Colon (tissue), 2 donors: ENCODE data around the gene SART3.
"Not testable (repeated sequence)": the region's sequence is repeated elsewhere in the genome, so short reads cannot be mapped to it uniquely, and the experiment has no call there.

Source experiments
- FAIRE-seq: peaks from 2 replicates; lab custom pipeline; 2012; peaks lifted over from hg19 to GRCh38; lab: Jason Lieb, UNC
- donor health status: control.
- donor health status: control.

SART3 gene

DNA sequence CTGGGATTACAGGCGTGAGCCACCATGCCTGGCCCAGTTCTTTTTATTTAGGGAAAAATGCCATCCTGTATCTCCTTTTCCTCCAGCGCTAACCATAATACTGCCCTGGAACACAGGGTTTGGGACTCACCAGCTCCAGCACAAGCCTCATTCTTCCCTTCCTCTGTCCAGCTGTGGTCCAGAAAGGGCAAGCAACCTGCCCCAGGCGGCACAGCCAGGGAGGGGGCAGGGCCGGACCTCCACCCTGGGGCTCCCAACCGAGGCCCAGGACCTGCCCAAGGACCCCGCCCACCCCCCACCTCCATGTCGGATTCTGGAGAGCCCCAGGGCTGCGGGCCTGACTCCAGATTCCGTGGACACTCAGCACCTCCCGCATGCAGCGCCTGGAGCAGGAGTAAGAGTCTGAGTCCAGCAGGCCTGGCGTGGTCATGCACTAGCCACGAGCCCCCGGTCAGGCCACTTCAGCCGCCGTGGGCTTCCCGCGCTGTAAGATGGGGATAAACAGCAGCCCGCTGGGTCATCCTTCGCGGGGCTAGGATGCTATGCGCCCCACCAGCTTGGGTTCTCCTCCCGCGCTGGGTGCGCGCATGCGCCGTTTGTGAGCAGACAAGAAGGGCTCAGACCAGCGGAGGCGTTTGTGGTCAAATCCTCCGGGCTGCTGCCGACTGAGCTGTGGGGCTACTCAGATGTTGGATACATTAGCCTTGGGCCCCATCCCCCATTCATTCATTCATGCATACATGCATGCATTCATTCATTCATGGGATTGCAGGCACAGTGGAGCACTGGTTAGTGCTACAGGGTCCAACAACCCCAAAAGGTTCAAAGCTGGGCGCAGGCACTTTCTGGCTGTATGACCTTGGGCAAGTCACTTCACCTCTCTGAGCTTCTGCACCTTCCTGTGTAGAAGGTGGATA, 20.6 kb upstream of the SART3 start:
- FAIRE-seq, result no peak

DNA sequence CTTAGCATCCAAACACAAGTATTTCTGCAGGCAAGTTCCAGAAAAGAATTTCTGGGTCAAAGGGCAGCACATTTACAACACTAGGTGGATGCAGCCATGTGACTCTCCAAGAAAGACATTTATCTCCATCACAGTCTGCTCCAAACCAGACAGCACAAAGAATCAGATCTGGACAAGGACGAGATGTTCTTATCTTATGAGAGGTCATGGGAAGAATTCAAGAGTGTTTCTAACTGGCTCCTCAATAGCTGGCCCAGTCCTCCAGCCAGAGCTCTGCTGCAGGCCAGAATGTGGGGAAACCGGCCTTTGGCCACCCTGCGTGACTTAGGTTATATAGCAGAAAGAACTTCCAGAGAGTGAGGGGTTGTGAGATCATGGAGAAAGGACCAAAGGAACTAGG, 19.6 kb upstream of the SART3 start:
- no peak for FAIRE-seq

DNA sequence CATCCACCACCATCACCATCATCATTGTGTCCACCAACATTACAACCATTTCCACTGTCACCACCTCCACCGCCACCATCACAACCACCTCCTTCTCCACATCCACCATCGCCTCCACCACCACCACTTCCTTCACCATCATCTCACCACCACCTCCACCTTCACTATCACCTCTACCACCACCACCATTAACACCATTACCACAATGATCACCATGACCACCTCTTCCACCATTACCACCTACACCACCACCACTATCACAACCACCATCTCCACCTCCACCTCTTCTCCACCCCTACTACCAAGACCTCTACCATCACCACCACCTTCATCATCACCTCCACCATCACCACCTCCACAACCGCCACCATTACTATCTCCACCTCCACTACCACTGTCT, 17.8 kb upstream of the SART3 start:
- no peak for FAIRE-seq

DNA sequence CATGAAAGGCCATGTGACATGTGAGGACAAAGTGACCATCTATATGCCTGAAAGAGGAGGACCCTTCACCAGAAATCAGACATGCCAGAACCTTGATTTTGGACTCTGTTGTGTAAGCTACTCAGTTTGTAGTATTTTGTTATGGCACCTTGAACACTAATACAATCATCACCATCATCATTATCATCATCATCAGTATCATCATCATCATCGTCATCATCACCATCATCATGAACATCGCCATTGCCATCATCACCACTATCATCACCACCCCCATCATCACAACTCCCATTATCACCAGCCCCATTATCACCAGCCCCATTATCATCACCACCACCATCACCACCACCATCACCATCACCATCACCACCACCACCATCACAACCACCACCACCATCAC, 17.3 kb upstream of the SART3 start:
- no peak for FAIRE-seq

DNA sequence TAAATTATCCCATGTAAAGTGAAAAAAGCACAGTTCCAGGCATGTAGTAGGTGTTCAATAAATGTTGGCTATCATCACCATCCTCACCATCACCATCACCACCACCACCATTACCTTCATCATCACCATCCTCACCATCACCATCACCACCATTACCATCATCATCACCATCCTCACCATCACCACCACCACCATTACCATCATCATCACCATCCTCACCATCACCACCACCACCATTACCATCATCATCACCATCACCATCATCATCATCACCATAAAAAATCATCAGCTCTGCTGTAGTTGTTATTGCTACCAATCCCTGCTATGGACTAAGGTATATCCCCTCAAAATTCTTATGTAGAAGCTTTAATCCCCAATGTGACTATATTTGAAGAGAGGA, 16.5 kb upstream of the SART3 start:
- no peak for FAIRE-seq

DNA sequence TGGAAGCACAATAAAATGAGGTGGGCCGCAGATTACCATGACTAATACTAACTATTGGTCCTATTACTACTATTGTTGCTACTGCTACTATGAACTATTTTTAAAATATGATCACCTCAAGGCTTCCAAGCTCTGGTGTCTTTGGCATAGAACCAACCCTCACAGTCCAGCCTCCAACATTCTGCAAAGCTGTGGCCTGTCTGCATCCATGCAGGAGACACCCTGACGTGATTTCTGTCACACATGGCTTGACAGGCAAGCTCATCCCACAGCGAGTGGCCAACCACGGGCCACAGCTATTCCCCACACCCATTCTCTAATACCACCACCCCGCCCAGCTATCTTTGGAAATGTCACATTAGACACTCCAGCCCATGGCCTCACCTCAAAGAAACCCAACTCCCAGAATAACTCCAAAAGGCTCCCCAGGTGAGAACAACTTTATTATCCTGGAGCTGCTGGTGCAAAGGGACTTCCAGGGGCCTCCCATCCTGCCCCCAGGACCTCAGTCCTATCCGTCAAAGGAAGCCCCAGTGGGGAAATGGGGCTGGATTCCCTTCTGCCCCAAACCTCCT, 15.8 kb upstream of the SART3 start:
- no peak for FAIRE-seq

DNA sequence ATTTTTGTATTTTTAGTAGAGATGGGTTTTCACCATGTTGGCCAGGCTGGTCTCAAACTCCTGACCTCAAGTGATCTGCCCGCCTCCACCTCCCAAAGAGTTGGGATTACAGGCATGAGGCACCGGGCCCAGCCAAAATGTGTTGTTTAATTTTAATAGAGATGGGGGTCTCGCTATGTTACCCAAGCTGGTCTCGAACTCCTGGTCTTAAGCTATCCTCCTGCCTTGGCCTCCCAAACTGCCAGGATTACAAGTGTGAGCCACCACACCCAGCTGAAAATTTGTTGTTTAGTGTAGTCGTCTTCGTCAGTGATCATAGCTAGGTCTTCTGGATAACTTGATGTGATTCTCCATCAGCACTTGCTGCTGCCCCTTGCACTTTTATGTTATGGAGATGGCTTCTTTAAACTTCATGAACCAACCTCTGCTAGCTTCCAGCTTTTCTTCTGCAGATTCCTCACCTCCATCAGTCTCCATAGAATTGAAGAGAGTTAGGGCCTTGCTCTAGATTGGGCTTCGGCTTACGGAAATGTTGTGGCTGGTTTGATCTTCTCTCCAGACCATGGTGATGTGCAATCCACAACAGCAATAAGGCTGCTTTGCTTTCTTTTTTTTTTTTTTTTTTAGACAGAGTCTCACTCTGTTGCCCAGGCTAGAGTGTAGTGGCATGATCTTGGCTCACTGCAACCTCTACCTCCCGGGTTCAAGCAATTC, 14.4 kb upstream of the SART3 start:
- FAIRE-seq, result no peak

DNA sequence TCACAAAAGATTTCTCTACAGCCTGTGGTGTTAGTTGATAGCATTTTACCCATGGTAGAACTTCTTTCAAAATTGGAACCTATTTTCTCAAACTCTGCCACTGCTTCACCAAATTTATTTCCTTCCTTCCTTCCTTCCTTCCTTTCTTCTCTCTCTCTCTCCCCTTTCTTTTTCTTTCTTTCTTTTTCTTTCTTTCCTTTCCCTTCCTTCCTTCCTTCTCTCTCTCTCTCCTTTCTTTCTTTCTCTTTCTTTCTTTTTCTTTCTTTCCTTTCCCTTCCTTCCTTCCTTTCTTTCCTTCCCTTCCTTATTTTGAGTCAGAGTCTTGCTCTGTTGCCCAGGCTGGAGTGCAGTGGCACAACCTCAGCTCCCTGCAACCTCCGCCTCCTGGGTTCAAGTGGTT, 13.3 kb upstream of the SART3 start:
- FAIRE-seq, result not testable (repeated sequence)

DNA sequence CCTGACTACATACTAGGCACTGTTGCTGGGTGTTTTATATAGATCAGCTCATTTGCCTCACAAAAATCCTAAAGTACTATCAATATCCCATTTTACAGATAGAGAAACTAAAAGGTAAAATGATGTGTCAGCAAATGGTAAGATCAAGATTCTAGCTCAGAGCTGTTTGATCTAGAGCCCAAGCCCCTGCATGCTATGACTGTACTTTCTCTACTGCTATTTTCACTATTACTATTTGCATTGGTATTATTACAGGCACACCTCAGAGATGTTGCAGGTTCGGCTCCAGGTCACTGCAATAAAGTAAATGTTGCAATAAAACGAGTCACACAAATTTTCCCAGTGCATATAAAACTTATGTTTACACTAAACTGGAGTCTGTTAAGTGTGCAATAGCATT, 12.3 kb upstream of the SART3 start:
- FAIRE-seq, result no peak

DNA sequence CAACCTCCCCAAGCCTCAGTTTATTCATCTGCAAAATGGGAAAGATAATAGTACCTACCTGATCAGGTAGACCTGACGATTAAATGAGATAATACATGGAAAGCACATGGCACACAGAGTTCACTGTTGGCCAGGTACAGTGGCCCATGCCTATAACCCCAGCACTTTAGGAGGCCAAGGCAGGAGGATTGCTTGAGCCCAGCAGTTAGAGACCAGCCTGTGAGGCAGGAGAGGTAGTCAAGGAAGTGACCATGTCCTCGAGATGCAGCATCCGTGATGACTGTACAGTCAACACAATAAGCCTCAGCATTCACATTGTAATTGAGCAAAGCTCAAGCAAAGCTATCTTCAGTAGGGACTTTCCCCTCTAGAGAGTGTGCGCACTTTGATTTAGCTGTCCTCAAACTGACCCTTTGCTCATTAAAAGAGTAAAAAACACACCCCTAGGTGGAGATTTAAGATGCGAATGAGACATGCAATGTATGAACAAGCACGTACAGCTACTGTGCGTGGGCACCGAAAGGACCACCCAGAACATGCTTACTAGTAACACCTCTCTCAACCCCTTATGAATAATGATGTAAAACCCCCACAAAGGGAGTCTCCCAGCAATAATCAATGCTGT, 11.3 kb upstream of the SART3 start:
- FAIRE-seq, result no peak

DNA sequence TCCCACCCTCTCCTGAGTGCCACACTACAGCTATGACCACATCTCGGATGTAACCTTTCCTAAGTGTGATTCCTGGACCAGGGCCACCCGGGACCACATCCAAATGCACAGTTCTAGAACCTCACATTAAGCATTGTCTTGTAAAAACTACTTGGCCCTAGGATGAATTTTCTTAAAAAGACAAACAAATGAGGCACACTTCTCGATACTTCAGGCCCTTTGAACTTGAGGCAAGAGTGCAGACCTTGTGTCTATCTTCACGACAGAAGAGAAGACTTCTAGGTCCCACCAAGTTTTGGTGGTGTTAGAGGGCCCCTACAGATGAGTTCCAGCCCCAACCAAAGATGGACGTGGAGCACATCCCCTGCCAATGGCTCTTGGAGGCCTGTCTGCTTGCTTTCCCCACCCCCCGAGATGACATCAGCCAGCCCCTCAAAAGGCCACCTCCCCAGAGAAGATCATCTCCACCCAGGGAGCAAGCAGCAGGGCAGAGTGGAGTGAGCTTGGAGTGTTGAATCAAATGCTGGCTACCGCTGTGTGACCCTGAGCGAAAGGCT, 10.7 kb upstream of the SART3 start:
- FAIRE-seq, result no peak

DNA sequence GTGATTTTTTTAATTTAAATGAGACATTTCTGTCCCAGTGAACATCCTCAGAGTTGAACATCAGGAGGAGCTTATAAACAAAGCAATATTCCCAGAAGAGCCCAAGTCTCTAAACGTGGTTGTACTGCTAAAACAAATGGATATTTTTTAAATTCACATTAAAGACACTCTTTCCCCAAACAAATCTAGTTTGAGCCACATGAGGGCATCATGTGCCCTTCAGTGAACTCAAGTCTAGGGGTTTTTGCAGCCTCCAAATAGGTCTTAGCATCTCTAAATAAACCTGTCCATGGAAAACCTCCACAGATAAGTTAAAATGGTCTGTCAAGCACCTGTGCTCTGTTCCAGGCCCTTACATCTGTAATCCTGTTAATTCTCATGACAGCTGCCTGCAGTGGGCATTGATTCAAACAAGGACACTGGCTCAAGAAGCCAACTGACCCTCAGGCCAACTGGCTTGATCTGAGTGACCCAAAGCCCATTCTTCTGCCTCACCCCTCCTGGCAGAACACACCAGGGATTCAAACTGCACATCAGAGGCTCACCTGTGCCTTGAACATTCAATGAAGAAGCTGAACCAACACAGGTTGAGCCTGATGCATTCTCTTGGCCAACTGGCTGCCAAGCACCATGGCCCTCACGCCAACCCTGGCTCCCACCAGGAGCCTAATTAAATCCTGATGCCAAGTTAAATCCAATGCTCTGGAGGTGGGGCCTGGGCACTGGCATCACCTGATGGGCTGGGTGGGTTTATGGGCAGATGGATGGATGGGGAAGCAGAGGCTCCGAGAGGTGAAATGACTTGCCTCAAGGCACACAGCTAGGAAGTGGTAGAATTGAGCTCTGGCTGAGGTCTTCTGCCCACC, 10.0 kb upstream of the SART3 start:
- no peak for FAIRE-seq

DNA sequence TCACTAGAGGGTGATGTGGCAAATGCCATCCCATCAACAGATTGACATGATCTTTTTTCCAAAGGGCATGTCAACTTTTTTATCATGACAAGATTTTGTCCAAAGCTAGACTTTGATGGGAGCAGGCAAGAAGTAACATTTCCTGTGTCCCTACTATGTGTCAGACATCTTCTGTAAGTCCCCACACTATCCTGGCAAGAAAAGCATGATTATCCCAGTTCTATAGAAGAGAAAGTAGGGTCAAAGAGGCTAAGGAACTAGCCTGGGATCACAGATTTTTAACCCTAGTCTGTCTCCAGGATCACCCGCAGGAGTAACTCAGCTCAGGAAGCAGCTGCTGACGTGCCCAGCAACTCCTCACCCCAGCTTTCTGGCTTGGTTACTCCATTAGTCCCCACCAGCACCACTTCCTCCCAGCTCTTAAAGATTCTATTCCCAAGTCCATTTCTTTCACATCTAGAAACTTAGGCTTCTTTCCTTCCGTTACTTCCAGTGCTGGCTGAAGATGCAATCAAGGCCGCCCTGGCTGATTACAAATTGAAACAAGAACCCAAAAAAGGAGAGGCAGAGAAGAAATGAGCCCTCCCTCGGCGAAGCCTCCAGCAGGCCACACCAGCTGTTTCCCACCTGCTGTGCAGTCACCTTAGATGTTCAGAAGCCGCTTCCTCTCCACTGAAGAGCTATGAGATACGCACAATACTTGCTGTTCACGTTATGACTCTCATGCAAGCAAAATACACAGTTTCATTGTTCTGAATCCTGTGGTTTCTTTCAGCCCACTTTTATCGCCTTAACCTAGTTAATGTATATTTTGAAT, 7.6 kb upstream of the SART3 start:
- no peak for FAIRE-seq

DNA sequence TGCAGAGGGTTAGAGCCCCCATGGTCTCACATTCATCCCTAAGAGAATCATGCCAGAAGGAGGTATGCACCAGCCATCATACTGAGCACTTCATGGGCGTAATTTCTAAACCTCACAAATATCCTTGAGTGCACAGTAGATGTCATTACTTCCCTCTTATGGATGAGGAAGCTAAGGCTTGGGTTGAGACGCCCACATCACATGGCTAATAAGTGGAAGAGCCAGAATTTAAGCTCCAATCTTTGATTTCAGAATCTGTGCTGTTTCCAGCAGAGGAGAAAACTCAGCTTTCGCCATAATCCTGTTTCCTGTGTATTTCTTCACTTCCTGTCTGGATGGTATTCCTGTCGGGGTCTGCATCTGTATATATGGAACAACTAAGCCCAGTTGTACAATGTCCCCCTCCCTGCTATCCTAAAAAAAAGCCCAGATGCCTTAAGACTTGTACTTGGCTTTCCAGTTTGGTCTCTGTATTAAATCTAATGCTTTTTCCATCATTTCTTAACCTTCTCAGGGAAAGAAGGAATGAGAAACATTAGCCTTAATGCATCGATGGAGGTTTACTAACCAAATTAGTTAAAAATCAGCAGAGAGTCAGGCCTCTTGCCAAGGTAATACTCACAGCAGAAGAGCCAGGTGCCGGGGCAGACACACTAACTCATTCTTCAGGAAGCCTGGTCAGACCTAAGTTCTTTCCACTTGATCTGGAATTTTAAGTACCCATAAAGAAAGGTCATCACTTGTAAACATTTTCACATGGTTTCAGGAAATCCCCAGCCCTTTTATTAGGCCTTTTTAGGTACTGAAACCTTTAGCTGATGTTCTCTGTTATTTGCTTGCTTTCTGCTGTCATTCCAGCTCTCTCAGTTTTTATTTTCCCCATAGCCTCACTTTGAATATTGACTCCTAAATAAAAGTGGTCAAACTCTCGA, 6.7 kb upstream of the SART3 start:
- no peak for FAIRE-seq

DNA sequence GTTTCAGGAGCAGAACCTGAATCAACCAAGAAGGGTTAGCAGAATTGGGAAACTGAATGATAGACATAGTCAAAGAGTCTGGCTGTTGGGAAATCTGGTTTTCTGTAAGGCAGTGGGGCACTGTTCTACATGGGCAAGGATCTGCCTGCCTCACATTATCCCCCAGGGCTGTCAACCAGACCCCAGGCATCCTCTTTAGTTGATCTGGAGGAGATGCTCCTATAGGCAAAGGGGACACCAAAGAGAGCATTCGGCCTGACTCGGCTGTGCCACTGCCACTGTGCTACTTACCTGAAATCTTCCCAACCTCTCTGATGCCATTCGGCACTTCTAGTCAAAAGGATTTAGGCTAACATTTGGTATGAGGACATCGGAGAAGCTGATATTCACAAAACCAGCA, 5.5 kb upstream of the SART3 start:
- FAIRE-seq, result no peak

DNA sequence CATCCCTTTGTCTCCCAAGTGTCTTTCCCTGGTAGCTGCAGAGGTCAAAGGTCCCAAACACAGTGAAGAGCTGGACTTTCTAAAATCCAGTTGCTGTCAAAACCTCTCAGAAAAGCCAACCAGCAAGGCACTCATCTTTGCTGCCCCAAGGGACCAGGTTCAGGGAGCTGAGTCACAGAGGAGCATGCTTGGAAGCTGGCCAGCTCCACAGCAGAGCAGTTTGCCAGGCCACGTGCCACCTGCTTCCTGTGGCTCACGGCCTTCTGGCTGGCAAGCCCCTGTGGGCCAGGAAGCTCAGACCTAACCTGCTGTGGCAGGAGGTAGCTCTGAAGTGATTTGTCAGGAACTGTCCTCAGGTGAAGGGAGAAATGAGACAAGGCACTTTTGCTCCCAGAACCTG, 5.0 kb upstream of the SART3 start:
- FAIRE-seq, result no peak

DNA sequence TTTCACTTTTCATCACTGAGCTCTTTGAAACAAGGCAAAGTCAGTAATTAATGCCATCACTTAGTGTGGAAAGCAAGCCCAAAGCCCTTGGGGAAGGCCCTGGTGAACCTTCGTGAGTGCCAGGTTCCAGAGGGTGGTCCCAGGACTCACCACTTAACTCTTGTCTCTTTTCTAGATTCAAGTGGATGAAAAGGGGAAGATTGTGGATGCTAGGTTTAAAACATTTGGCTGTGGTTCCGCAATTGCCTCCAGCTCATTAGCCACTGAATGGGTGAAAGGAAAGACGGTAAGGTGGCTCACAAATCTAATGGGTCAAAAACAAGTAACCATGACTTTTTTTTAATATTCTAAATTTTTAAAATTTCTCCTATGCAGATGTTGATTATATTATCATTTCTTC, 4.2 kb upstream of the SART3 start:
- no peak for FAIRE-seq

DNA sequence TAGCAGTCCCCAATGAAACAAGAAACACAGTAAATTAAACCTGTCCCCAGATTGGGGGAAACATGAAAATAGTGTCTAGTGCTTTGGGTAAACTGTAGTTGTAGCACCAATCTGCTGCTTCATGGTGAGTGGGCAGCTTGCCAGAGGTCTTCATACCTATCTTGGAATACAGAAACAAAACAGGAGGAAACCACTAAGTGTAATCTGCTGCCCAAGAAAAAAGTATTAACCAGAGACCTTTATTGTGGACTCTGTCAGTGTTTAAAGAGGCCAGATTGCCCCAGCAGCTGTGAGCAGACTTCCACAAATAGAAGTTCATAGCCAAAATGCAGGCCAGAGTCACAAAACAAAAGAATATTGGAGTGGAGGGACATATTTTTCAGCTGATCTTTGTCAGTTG, 3.8 kb upstream of the SART3 start:
- FAIRE-seq, result no peak

DNA sequence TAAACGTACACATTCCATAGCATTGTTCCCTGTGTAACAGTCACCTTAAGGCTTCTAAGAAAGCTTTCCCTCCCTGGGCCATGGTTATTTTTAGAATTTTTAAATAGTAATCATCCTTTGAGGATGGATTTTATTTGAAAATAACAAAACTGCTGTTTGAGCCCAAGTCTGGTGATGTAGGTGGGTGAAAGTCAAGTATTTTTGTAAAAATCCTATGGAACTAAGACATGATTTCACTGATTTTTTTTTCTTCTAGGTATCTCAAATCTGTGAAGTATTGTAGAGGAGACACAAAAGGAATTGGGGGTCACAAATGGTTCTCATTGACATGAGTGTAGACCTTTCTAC, 2.8 kb upstream of the SART3 start:
- no peak for FAIRE-seq
